Right ventricle myocardium superior (tissue), 1 donor: Measurements from ENCODE around the gene PPM1F. TPM values are rescaled to one million over a fixed set of nuclear protein-coding genes. Genes with fewer than 3 reads are reported as not detected.

Experiments
- ATAC-seq: fragments of 200-7000 bp; cut with Tn5 transposase; one replicate; pipeline ENCODE4 v1.9.1; 2020; ENCODE audit warnings: mild to moderate bottlenecking; ENCODE audit not compliant: poor library complexity
- DNase-seq: peaks from one replicate; pipeline ENCODE4 v3.0.0-alpha.2; 2020
- intact Hi-C: fragments of 100-400 bp; cut with DNase I; formaldehyde crosslinking; loops from one replicate; pipeline ENCODE4 v1.11.2; 2022
- total RNA-seq: library from RNA; stranded (reverse); fragmentation: NEBNext Ultra II Directional; extraction: Animal tissue kit (Norgen Biotek cat#: 25700); gene quantifications from one replicate; pipeline ENCODE4 v1.2.1, GENCODE V29; 2021
- donor health status: DM: no; HTN: yes; CAD: no; lungs with severe emphysema.

Gene PPM1F
- total RNA-seq, 1 donor from 2014 or later: 19.3 TPM

DNA sequence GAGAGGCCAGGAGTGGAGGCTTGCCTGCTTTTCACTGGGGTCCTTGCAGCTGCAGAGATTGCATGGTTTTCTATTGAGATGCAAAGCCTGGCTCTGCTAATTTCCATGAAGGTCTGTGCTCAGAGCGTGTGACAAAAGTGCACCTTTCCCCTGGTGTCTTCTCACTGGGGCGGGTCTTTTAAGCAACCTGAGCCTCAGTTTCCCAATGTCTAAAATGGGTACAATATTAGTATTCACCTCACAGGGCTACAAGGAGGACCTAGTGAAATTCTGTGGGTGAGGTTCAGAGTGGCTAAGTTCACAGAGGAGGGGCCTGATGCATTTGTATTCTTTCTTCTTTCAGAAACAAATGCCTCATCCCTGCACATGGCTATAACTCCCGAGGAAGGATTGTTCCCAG is 20.3 kb downstream of the PPM1F start:
- intact Hi-C loops: no loop called here
- DNase-seq: no peak
- ATAC-seq: no peak

DNA sequence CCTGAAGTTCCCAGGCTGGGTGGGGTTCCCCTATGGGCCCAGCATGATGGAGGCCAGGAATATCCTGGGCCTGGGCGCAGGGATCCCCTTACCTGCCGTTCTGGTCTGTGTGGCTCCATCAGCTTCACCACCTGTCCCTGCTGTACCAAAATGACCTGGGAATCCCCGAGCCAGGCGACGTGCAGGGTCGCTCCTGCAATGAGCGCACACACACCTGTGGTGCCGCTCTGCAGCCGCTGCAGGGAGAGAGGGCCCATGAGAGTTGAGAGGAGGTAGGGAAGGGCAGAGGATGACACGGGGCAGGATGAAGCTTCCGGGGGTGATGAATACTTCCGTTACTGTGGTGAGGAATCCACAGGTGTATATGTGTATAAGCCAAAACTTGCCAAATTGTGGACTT is 21.6 kb downstream of the PPM1F start:
- intact Hi-C loops: no loop called here

DNA sequence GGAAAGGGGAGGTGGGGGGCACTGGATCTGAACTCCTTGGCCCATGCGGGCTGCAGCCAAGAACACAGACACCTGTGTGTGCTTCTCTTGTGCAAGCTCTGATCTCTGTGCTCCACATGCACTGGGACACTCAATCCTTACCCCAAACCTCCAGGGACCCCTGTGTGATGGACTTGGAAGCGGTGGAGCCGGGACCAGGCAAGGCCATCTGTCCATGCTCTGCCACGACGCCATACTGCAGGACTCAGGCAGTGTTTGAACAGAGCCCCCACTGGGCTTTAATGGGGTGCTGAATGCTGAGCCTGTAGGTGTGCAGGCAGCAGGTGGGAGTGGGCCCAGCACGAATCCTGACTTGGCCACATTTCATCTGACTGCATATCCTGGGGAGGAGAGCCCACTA is 23.4 kb downstream of the PPM1F start:
- ATAC-seq (no peak), DNase-seq (no peak)
- intact Hi-C loops: no loop called here

More for the DNA sequence above, 21.6 kb downstream of the PPM1F start:
- no peak for ATAC-seq
- DNase-seq: no peak

GRCh38 chr22:21928048-21928447 is 24.6 kb downstream of the PPM1F start:
- DNase-seq: no peak
- intact Hi-C loops: no loop called here
- no peak for ATAC-seq

DNA sequence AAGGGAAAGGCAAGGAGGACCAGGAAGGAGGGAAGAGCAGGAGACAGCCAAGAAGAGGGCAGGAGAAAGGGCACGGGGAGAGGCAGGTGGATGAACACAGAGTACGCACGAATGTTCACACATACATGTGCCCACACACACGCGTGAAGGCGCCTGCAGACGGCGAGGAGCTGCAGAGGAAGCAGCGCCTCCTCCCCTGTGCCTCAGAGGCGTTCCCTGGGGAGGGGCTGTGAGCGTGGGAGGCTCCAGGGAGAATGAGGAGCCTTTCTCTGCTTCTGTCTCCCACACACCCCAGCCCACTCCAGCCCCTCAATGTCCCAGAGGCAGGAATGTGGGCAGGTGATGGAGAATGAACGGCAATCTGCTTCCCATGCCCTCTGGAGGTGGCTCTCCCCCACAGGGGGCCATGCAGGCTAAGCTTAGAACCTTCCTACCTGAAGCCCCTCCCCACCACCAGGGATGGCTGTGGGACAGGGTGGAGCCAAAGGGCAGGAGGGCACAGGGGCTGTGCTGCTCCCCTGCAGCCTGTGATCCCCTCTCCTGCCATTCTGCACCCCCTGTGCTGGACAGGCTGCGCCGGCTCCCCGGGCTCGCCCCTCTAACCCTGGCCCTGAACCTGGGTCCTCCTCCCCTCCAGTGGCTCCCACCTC is 25.3 kb downstream of the PPM1F start:
- ATAC-seq: no peak
- DNase-seq: no peak

GRCh38 chr22:21926728-21927127 is 25.9 kb downstream of the PPM1F start:
- ATAC-seq (no peak), DNase-seq (no peak)
- intact Hi-C loops: no loop called here

More for the DNA sequence above, 25.3 kb downstream of the PPM1F start:
- intact Hi-C loops: no loop called here

DNA sequence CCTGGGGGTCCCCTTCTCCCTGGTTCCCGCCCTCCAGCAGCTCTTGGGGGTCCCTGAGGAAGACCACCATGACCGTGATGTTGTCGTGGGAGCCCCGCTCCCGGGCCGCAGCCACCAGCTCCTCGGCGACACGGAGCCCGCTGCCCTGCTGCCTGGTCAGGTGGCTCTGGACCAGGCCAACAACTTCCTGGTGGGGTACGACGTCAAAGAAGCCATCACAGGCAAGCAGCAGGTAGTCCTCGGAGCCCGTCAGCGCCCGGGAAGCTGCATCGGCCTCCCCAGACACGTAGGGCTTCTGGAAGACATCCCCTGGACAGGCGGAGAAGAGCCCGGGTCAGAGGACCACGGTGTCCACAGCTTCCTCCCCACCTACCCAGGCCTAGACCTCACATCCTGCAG is 29.5 kb downstream of the PPM1F start:
- DNase-seq: no peak
- no peak for ATAC-seq
- intact Hi-C loops: no loop called here

GRCh38 chr22:21922370-21923162 is 30.1 kb downstream of the PPM1F start:
- DNase-seq (no peak), ATAC-seq (no peak)
- intact Hi-C loops: no loop called here

DNA sequence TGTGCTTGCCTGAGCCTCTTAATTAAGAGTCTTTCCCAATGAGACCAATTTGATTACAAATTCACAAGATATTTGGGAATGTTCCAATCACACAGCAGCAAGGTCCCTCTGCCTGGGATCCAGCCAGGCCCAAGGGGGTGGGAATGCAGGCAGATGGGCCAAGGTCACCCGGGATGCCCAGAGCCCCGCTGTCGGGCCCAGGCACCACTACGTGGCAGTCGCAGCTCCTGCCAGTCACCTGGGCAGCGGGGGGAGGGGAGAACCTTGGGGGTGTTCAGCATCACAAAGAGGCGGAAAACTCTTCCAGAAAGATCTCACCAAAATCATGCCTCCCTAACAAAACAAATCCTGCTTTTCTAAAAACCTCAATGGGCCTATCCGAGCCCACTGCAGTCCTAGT is 30.9 kb downstream of the PPM1F start:
- ATAC-seq (no peak), DNase-seq (no peak)
- intact Hi-C loops: no loop called here

DNA sequence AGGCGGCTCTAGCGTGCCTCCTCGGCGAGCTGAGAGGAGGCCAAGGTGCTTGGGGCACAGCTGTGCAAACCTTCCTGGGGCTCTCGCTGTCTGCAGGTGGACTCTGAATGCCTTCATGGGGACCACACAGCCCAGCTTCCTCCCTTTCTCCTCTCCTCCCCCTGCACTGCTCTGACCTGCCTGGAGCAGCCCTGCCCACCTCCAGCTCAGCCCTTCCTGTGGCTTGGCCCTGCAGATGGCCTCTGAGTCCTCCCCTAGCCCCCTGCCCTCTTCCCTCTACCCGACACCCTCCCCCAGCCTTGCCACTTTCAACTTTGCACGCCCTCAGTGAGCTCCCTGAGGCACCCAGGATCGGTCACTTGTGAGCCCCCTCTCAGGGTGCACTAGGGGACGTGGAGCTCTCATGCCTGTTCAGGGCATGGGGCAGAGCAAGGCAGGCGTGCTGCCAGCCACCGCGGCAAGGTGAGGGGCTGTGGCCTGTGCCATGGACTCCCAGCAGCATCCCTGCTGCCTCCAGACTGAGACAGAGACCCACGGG is 31.4 kb downstream of the PPM1F start:
- intact Hi-C loops: no loop called here
- no peak for ATAC-seq
- no peak for DNase-seq

DNA sequence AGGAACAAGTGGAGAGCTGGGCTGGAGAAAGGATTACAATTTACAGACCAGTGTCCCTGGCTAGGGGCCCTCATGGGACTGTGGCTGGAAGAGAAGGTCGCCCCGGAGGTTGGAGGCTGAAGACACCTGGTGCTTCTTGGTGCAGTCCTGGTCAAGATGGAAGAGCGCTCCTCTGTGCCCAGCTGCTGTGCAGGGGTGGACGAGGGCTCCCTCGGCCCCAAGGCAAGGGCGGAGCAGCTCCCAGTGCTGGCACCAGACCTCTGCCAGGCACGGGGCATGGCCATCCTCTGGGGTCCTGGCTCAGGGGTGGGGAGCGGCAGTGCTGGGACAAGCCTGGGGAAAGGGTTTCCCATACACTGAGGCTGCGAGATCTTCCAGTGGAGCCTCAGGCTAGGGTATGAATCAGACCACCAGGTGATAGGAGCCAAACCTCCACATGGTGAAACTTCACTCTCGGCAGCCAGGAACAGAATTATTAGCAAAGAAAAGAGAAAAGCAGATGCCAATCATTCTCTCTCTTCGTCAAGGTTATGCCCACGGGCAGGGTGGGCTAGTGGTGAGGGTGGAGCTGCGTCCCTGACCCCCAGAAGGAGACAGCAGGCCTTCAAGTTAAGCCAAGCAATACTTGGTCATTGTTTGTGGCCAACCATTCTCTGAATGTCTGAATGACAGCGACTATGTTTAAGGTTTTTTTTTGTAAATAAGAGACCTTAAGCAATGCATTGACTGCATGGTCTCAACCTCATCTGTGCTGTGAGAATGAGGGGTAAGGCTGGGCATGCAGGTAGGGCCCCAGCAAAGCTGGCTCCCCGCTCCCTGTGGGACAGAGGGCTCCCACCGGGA is 32.1 kb downstream of the PPM1F start:
- ATAC-seq (no peak), DNase-seq (no peak)
- intact Hi-C loops: no loop called here

- ATAC-seq (no peak), DNase-seq (no peak)
- intact Hi-C loops: no loop called here
These were observed 32.9 kb downstream of the PPM1F start for GRCh38 chr22:21919526-21920307.

GRCh38 chr22:21918466-21919185 is 34.0 kb downstream of the PPM1F start:
- ATAC-seq (no peak), DNase-seq (no peak)
- intact Hi-C loops: no loop called here

GRCh38 chr22:21917959-21918261 is 34.7 kb downstream of the PPM1F start:
- DNase-seq (no peak), ATAC-seq (no peak)
- intact Hi-C loops: no loop called here

GRCh38 chr22:21917181-21917958 is 35.3 kb downstream of the PPM1F start:
- intact Hi-C loops: no loop called here
- no peak for DNase-seq
- peak; percentile 64 for ATAC-seq

DNA sequence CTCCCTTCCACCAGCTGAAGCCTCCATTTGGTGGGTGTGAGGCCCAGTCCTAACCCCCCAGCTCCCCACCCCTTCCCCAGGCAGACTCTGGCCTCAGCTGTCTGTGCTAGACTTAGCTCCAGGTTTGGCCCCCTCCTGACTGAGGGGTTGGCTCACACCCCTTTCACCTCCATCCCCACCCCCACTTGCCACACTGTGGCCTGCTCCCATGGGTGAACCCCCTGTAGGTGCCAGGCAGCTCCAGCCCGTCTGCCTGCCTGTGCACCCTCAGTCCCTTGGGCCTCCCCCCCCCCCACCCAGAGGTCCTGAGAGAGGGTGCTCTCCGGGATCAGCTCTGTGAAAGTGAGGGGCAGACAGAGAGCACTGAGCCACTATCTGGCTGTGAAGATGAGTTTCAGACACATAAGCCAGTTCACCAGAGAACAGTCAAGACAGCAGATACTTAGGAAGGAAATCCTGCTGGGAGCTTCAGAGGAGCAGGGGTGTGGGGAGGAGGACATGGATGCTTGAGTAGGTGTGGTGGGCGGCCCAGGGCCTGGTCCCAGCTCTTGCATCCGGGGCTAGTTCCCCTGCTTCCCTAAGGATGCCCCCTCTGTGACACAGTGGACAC is 36.2 kb downstream of the PPM1F start:
- intact Hi-C loops: no loop called here
- DNase-seq (no peak), ATAC-seq (no peak)
